ENCODE data around the gene NEURL1B.

Gene NEURL1B

GRCh38 chr5:172713809-172714490 lies 72.9 kb downstream of the NEURL1B start:
- Mint-ChIP-seq H3K27ac (no peak overlapping the region), H3K9me3 (no peaks in the 10 kb centered on the region), H3K4me1 (peaks cover 14% of the 10 kb centered on the region), H3K27me3 (peaks cover 11% of the 10 kb centered on the region), H3K4me3 (no peak overlapping the region)
- DNase-seq = no peak
- no peak for ATAC-seq

- Mint-ChIP-seq H3K9me3 (no peaks in the 10 kb centered on the region), H3K4me3 (no peak overlapping the region), H3K4me1 (peaks cover 14% of the 10 kb centered on the region), H3K27me3 (peaks cover 11% of the 10 kb centered on the region), H3K27ac (no peak overlapping the region)
- DNase-seq = peak; percentile 65
- peak; percentile 79 for ATAC-seq
Observed at GRCh38 chr5:172714491-172715420, 73.7 kb downstream of the NEURL1B start.

GRCh38 chr5:172715421-172715780 lies 74.3 kb downstream of the NEURL1B start:
- DNase-seq (no peak), ATAC-seq (no peak)
- H3K27me3 Mint-ChIP-seq = peaks cover 11% of the 10 kb centered on the region
- H3K9me3 Mint-ChIP-seq = no peaks in the 10 kb centered on the region
- no peak overlapping the region for H3K27ac Mint-ChIP-seq
- H3K4me1 Mint-ChIP-seq = peaks cover 14% of the 10 kb centered on the region
- no peak overlapping the region for H3K4me3 Mint-ChIP-seq

GRCh38 chr5:172715931-172716682 lies 75.0 kb downstream of the NEURL1B start:
- ATAC-seq (no peak), DNase-seq (no peak)
- no peaks in the 10 kb centered on the region for H3K9me3 Mint-ChIP-seq
- peaks cover 14% of the 10 kb centered on the region for H3K4me1 Mint-ChIP-seq
- no peak overlapping the region for H3K27ac Mint-ChIP-seq
- H3K27me3 Mint-ChIP-seq = peaks cover 11% of the 10 kb centered on the region
- no peak overlapping the region for H3K4me3 Mint-ChIP-seq

- Mint-ChIP-seq H3K27ac (peak overlapping the region; percentile 23 to 66), H3K9me3 (no peaks in the 10 kb centered on the region), H3K4me1 (peaks cover 14% of the 10 kb centered on the region), H3K4me3 (no peak overlapping the region), H3K27me3 (peaks cover 4% of the 10 kb centered on the region)
- peak; percentile 79 to 80 for DNase-seq
- ATAC-seq = peak; percentile 79
Observed at GRCh38 chr5:172716796-172717313, 75.8 kb downstream of the NEURL1B start.

- H3K27me3 Mint-ChIP-seq = no peaks in the 10 kb centered on the region
- H3K4me1 Mint-ChIP-seq = peaks cover 14% of the 10 kb centered on the region
- ATAC-seq (no peak), DNase-seq (no peak)
- H3K4me3 Mint-ChIP-seq = no peak overlapping the region
- H3K9me3 Mint-ChIP-seq = no peaks in the 10 kb centered on the region
- no peak overlapping the region for H3K27ac Mint-ChIP-seq
Observed at GRCh38 chr5:172717481-172718195, 76.6 kb downstream of the NEURL1B start.

GRCh38 chr5:172718527-172719114 lies 77.6 kb downstream of the NEURL1B start:
- no peak overlapping the region for H3K4me3 Mint-ChIP-seq
- no peak overlapping the region for H3K27ac Mint-ChIP-seq
- no peak for ATAC-seq
- no peaks in the 10 kb centered on the region for H3K27me3 Mint-ChIP-seq
- H3K9me3 Mint-ChIP-seq = no peaks in the 10 kb centered on the region
- H3K4me1 Mint-ChIP-seq = peaks cover 8% of the 10 kb centered on the region
- DNase-seq = no peak

GRCh38 chr5:172719211-172719610 lies 78.1 kb downstream of the NEURL1B start:
- ATAC-seq (no peak), DNase-seq (no peak)
- Mint-ChIP-seq H3K27ac (no peak overlapping the region), H3K4me1 (peaks cover 8% of the 10 kb centered on the region), H3K4me3 (no peak overlapping the region), H3K9me3 (no peaks in the 10 kb centered on the region), H3K27me3 (no peaks in the 10 kb centered on the region)

- Mint-ChIP-seq H3K9me3 (no peaks in the 10 kb centered on the region), H3K4me3 (no peak overlapping the region), H3K27me3 (no peaks in the 10 kb centered on the region), H3K27ac (no peak overlapping the region), H3K4me1 (peaks cover 8% of the 10 kb centered on the region)
- DNase-seq (no peak), ATAC-seq (no peak)
Observed at GRCh38 chr5:172720655-172721054, 79.6 kb downstream of the NEURL1B start.

- no peaks in the 10 kb centered on the region for H3K9me3 Mint-ChIP-seq
- H3K27ac Mint-ChIP-seq = peak overlapping the region in 1 of 2 donors; percentile 30
- ATAC-seq (no peak), DNase-seq (no peak)
- H3K4me3 Mint-ChIP-seq = no peak overlapping the region
- H3K4me1 Mint-ChIP-seq = peaks cover 7% of the 10 kb centered on the region
- H3K27me3 Mint-ChIP-seq = no peaks in the 10 kb centered on the region
Observed at GRCh38 chr5:172721455-172722326, 80.6 kb downstream of the NEURL1B start.

GRCh38 chr5:172722327-172722815 lies 81.3 kb downstream of the NEURL1B start:
- H3K4me3 Mint-ChIP-seq = no peak overlapping the region
- ATAC-seq = no peak
- H3K9me3 Mint-ChIP-seq = no peaks in the 10 kb centered on the region
- peaks cover under 1% of the 10 kb centered on the region for H3K4me1 Mint-ChIP-seq
- H3K27ac Mint-ChIP-seq = no peak overlapping the region
- no peak for DNase-seq
- H3K27me3 Mint-ChIP-seq = no peaks in the 10 kb centered on the region

- Mint-ChIP-seq H3K4me1 (no peaks in the 10 kb centered on the region), H3K27me3 (no peaks in the 10 kb centered on the region), H3K9me3 (no peaks in the 10 kb centered on the region), H3K4me3 (no peak overlapping the region), H3K27ac (no peak overlapping the region)
- ATAC-seq = no peak
- DNase-seq = no peak
Observed at GRCh38 chr5:172723508-172723907, 82.4 kb downstream of the NEURL1B start.

GRCh38 chr5:172724242-172725183 lies 83.5 kb downstream of the NEURL1B start:
- no peaks in the 10 kb centered on the region for H3K9me3 Mint-ChIP-seq
- no peak overlapping the region for H3K27ac Mint-ChIP-seq
- H3K27me3 Mint-ChIP-seq = no peaks in the 10 kb centered on the region
- ATAC-seq = no peak
- no peaks in the 10 kb centered on the region for H3K4me1 Mint-ChIP-seq
- H3K4me3 Mint-ChIP-seq = no peak overlapping the region
- no peak for DNase-seq

Data from stimulated activated naive CD8-positive, alpha-beta T cell treated with anti-CD3 and anti-CD28 coated beads, Interleukin-15, amount 100 ng/mL, for 72 hours (primary cell).